Transverse colon (tissue), 4 donors: ENCODE measurements around the gene MET.

Source experiments
- EP300 ChIP-seq: sonication (generic); formaldehyde crosslinking; IDR thresholded peaks from one replicate; pipeline ENCODE4 v1.6.1; 2017; ENCODE audit warnings: antibody characterized with exemption, low read depth
- POLR2A ChIP-seq: fragments of 450-650 bp; IDR thresholded peaks from one replicate; pipeline ENCODE4 v1.6.1; 2016; ENCODE audit warnings: antibody characterized with exemption, mild to moderate bottlenecking, moderate library complexity
- POLR2AphosphoS5 ChIP-seq, 3 donors: sonication (generic); formaldehyde crosslinking; IDR thresholded peaks; one replicate each; pipeline ENCODE4 v1.6.1; 2016; ENCODE audit warnings: antibody characterized with exemption in 3 of 3
- TF ChIP-seq, protein P1 (sequence below), 5 experiments: fragments of 200-600 bp in 3 of 5; fragments of 450-650 bp in 2 of 5; sonication (generic) in 3 of 5; IDR thresholded peaks; 1 replicate in 2 of 5; 2 replicates in 3 of 5; pipeline ENCODE4 v1.5.1; 2016 to 2017; ENCODE audit warnings: antibody characterized with exemption in 5 of 5, inconsistent platforms in 3 of 5, mild to moderate bottlenecking in 2 of 5, moderate library complexity in 1 of 5

DNA sequence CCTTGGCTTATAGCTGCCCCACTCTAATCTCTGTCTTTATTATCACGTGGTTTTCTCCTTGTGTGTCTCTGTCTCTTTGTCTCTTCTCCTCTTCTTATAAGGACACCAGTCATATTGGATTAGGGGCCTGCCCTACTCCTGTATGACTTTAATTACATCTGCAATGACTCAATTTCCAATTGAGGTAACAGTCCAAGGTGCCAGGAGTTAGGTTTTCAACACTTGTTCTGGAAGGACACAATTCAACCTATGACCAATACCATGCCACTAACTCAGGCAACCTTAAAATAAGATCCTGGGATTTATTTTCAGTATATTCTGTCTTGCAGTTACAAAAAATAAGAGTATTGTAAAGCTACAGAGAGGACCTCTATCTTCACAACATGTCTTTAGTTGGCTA, 21.6 kb upstream of the MET start:
- TF ChIP-seq POLR2AphosphoS5 (IDR thresholded peaks at IDR 0.05) = no peak
- TF ChIP-seq, protein P1, sequence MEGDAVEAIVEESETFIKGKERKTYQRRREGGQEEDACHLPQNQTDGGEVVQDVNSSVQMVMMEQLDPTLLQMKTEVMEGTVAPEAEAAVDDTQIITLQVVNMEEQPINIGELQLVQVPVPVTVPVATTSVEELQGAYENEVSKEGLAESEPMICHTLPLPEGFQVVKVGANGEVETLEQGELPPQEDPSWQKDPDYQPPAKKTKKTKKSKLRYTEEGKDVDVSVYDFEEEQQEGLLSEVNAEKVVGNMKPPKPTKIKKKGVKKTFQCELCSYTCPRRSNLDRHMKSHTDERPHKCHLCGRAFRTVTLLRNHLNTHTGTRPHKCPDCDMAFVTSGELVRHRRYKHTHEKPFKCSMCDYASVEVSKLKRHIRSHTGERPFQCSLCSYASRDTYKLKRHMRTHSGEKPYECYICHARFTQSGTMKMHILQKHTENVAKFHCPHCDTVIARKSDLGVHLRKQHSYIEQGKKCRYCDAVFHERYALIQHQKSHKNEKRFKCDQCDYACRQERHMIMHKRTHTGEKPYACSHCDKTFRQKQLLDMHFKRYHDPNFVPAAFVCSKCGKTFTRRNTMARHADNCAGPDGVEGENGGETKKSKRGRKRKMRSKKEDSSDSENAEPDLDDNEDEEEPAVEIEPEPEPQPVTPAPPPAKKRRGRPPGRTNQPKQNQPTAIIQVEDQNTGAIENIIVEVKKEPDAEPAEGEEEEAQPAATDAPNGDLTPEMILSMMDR (IDR thresholded peaks at IDR 0.05) = no peak
- no peak for TF ChIP-seq POLR2A
- no peak for TF ChIP-seq EP300
